NCI-H226 (cell line): Measurements from ENCODE around the gene AKAP6.

Experiments
- DNase-seq: peaks from one replicate; pipeline ENCODE4 v3.0.0-alpha.2; 2015

AKAP6 gene

DNA sequence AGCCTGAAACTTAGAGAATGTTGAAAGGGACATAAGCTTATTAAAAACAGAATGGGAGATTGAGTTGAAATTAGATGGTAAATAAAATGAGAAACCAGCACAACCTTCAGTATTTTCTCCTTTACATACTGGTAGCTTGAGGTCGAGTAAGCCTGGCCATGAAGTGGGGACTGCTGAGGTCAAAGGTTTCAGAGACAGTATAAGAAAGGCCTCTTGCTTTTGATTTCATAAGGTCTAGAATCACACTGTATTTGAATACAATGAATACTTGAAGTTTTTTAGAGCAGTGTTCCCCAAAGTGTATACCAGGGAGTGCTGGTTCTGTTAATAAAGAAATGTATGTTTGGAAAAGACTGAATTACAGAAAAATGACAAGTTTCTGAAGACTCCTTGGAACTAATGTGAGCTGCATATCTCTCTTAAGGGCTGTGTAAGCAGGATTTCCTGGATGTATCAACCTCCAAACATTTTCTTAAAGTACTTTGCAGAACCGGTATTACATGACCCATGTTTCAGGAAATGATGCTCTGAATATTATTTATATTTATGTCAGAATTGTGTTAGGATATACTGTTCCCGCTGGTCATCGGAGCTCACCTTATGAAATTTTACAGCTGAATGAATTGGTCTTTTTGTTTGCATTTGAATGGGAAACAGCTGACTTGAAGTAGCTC lies 85.0 kb downstream of the AKAP6 start:
- DNase-seq: no peak

- DNase-seq: no peak
Measured at GRCh38 chr14:32414808-32415255, 85.7 kb downstream of the AKAP6 start.

- peak; percentile 43 for DNase-seq
Measured at GRCh38 chr14:32417956-32418552, 89.0 kb downstream of the AKAP6 start.

- DNase-seq: no peak
Measured at GRCh38 chr14:32419429-32419828, 90.3 kb downstream of the AKAP6 start.

DNA sequence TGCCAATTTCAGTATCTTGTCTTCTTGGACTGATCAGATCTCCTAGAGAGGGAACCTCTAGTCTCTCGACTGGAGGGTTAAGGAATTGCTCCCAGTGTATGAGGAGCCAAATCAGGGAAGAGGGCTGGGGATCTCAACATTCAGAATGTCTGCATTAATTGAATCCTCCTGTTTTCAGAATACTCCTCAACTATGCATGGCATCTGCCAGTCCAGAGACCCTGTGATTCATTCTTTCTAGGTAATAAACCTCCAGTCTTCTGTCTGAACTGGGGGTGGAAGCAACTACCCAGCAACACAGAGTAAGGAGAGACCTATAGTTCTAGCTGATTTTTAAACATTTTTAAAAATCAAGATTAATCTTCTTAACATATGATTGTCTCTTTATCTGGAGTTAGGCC lies 92.7 kb downstream of the AKAP6 start:
- DNase-seq: no peak

DNA sequence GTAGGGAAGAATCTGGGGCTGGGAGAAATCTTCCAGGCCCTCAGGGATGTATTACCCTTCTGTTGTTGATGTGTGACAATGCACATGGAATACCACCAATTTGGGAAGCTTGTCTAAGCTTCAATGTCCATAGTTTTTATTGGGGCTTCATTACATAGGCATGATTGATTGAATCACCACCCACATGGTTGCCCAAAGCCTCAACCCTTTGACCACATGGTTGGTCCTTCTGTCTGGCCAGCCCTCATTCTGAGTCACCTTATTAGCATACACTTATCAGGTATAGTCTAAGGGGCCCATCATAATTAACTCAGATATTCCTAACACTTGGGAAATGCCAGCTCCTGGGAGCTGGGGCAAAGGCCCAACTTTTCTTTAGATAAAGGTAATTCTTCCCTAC lies 93.3 kb downstream of the AKAP6 start:
- no peak for DNase-seq

- no peak for DNase-seq
Measured at GRCh38 chr14:32426028-32426427, 96.9 kb downstream of the AKAP6 start.

GRCh38 chr14:32426586-32427388 lies 97.7 kb downstream of the AKAP6 start:
- no peak for DNase-seq

GRCh38 chr14:32427726-32428528 lies 98.8 kb downstream of the AKAP6 start:
- no peak for DNase-seq

DNA sequence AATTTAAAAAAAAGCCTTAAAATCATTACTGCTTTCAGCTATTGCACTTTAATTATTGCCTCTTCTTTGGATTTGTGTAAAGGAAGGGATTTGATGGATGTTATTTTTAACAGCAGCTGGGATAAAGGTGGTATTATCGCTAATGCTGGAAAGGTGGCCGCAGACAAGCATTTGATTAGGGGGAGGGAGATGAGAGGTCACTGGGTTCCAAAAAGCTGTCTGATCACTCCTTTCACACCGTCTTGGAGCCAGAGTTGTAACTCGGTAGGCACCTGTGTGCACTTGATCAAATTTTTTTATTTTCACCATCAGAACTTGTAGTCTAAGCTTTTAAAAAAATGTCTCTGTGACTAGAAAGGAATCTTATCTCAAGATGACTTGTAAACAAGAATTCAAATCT lies 99.8 kb downstream of the AKAP6 start:
- DNase-seq: no peak

DNA sequence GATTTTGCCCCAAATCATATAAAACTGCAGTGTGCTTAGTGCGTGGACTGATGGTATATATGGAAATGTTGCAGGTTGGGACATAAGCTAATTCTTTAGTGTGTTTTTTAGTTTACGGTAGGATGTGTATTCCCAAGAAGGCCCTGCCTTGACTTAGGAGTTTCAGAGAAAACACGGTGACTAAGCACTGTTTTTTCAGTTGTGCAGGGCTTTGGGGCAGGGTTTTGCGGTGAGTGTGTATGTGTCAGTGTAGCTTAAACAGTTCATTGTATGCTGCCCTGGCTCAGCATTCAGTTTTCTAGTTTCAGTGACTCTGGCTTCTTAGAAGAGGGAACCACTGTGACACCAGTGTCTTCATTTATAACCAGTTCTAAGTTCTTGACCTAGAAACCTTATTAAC lies 101.2 kb downstream of the AKAP6 start:
- no peak for DNase-seq

GRCh38 chr14:32432813-32433538 lies 103.9 kb downstream of the AKAP6 start:
- no peak for DNase-seq

DNA sequence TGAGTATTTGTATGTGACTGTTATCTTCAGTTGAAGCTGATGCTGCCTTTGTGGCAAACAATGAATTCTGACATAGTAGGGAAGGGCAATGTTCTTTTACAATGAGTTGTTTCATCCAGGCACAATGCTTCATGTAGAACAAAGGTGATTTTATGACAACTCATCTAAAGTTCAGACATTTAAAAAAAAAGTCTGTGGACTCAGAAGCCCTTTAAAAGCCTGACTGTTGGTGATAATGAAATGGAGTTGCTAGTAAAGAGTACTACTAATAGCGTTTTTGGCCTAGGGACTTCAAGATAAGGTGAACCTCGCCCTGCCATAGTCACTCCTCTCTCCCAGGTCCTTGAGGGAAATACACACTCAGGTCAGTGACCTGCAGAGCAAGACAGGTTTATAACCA lies 105.1 kb downstream of the AKAP6 start:
- no peak for DNase-seq

DNA sequence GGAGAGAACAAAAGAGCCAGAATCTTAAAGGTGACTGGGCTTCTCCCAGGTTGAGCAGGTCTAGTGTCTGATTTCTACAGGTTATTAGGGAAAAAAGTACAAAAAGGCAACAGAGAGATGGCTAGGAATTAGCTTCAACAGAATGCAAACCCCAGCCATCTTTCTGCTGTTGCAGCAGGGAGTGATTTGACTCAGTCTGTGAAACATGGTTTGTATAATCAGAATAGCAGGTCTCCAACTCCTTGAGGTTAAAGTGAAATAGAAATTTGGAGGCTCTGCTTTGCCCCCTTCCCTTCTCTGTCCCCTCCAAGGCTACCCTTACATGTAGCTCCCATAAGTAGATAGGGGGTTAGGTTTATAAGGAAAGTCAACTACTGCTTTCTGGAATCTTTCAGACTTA lies 105.8 kb downstream of the AKAP6 start:
- DNase-seq: no peak

DNA sequence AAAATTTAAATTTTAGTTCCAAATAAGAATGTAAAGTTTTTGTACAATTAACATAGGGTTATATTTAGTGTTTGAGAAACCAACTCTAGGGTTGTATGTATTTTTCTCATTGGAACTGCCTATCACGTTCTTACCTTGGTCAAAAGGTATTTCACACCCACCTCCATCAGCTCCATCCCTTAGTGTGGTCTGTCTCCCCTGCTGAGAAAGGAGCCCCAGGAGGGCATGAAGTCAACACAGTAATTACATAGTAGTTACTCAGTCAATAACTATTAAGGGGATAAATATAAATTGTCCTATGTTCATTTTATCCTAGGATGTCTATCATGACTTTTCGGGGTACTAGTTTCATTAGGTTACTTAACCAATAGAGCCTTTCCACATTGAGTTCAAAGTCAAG lies 106.3 kb downstream of the AKAP6 start:
- no peak for DNase-seq

DNA sequence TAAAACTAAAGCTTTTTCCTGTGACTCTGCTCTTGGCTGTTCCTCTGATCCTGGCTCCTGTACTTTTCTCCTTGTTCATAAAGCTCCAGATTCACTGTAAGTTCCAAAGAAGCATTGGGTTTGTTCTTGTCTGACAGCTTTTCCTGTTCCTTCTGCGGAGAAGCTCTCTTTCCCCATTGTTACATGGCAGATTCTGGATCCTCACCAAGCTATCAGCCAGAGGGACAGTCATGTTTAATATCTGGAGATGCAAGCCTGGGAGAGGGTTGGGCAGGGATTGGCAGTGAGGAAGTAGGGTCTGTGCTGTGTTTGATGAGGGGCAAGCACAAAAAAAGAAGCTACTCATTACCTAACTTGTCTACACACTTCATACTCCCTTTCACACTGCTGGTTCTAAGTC lies 107.9 kb downstream of the AKAP6 start:
- DNase-seq: no peak

DNA sequence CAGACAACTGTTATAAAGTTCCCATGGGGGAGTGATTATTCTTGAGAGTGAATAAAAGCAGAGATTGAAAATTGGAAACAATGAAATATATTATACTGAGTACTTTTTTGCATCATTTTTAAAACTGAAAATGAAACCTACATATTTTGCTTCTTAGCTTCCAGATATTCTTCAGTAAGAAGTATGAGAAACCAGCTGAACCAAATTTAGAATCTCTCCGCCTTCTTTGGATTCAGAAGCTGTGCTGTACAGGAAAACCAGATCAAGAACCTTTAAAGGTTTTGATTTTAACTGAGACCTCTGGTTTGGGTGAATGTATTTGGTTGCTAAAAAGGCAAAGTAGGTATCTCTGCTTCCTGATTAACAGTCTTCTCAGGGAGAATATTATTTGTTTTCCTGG lies 109.4 kb downstream of the AKAP6 start:
- DNase-seq: no peak

- no peak for DNase-seq
Measured at GRCh38 chr14:32443890-32444661, 115.0 kb downstream of the AKAP6 start.

DNA sequence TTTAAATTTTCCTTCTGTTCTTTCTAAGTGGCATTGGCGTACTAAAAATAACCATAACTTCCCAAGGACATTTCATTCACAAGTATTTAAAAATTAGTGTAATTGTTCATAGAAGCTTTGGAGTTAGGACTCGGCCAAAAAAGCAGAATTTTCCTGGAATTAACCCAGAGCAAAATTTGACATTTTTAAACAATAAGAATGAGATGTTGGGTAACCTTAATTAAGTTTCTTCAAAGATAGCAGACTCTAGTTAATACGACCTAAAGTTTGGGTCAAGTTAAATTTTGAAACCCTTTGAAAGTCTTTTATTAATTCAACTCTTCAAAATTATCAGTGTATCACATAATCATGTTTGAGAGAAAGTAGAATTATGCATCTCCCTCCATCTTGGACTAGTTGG lies 118.3 kb downstream of the AKAP6 start:
- no peak for DNase-seq

- no peak for DNase-seq
Measured at GRCh38 chr14:32449648-32450047, 120.5 kb downstream of the AKAP6 start.

- no peak for DNase-seq
Measured at GRCh38 chr14:32450919-32451675, 122.0 kb downstream of the AKAP6 start.
